ENCODE measurements around the gene ENOX1.

ENOX1 gene

DNA sequence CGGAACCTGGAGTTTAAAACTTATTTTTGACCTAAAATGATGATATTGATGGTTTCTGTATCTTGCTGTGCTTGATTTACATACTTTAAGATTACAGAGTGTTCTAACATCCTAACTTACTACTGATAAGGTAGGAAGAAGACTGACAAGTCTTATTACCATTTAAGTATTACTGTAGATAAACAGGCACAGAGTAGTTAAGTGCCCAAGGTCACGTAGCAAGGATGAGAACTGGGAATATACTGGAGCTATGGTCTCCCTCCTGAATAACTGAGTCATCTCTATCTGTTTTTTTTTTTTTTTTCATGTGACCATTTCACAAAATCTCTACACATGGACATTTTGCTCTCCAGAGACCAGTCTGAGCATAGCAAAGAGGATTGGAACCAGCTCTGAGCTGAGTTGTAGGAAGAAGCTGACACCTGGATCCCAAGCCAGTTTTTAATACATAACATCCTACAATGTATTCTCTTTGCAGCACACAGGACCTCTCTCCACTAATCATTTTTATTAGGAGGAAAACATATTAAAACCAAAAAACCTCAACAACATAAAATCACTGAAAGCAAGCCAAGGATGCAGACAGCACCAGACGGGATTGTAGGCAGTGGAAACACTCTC, 589.9 kb downstream of the ENOX1 start:
- Histone ChIP-seq H3K18ac (ENCODE audit: low read length) (no peak overlapping the region), H3K4ac (ENCODE audit: low read depth, low read length) (no peak overlapping the region), H3K23ac (ENCODE audit: low read length) (no peak overlapping the region), H3K79me1 (ENCODE audit: low read length) (no peaks in the 10 kb centered on the region), H2BK120ac (ENCODE audit: low read depth, low read length) (no peak overlapping the region), H4K8ac (ENCODE audit: low read depth, low read length) (no peak overlapping the region), H3K4me2 (ENCODE audit: low read length) (no peak overlapping the region), H3K9ac (ENCODE audit: low read length) (no peak overlapping the region), H2BK5ac (ENCODE audit: low read length) (no peak overlapping the region), H3K56ac (ENCODE audit: low read length) (no peak overlapping the region), H3K4me3 (ENCODE audit: low read length) (no peak overlapping the region), H2AK5ac (ENCODE audit: low read length) (no peak overlapping the region), H3K4me1 (ENCODE audit: control insufficient read depth, low read depth, low read length) (no peaks in the 10 kb centered on the region), H3K27ac (ENCODE audit: low read depth, low read length) (no peak overlapping the region), H3K79me2 (ENCODE audit: control insufficient read depth, insufficient read depth, low read length) (no peaks in the 10 kb centered on the region), H4K5ac (ENCODE audit: low read length) (no peak overlapping the region), H2BK15ac (replicated peaks; ENCODE audit: low read depth) (no peak overlapping the region), H3K36me3 (ENCODE audit: control insufficient read depth, insufficient read depth, low read length) (no peaks in the 10 kb centered on the region), H3K27me3 (ENCODE audit: insufficient read depth, low read length, poor library complexity) (no peaks in the 10 kb centered on the region)
- no CpG with 5 or more reads among the region's 3 CpGs for WGBS (ENCODE audit: extremely low coverage, insufficient coverage, low lambda C conversion rate)
- DNase-seq = no peak

DNA sequence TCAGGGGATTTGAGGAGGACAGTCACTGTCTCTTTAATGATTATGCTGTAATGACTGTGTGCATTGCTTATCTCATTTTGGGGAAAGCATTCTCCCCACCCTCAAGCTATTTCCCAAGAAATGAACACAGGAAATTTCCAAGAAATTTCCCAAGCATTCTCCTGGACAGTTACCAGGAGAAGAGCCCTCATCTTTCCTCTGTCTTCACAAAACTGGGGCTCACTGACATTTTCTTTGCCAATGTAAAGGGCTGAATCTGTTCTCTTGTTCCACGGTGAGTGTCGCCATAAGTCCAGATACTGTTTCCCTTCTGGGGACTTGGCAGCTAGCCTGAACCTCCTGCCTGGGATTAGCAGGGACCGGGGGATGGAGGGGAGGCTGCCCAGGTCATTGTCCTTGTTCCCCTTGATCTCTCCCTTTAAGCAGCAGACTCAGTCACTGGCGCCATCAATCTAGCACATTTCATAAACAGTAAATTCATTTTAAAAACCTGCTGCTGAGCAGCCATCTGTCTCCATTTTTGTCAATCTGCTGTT, 590.6 kb downstream of the ENOX1 start:
- DNase-seq = no peak
- H3K4me3 ChIP-seq (ENCODE audit: low read length) = no peak overlapping the region

DNA sequence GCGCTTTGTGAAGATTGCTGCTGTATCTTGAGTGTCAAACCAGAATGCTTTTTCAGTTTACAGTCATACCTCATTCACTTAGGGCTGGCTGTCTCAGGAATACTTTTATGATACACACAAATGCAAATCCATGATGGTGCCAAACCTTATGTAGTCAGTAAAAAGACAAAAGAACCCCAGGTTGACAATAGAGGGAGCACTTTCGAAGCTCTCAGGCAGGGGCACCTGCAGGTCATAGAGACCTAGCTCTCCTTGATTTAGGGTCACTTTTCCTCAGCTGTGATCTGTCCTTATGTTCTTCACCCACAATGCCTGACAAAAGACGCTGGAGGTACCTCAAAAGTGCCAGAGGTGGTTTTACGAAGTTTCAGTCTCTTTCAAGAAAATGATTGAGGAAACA, 591.2 kb downstream of the ENOX1 start:
- no peak overlapping the region for H2BK120ac ChIP-seq (ENCODE audit: low read depth, low read length)
- H3K18ac ChIP-seq (ENCODE audit: low read length) = no peak overlapping the region
- H3K79me2 ChIP-seq (ENCODE audit: control insufficient read depth, insufficient read depth, low read length) = no peaks in the 10 kb centered on the region
- H3K9ac ChIP-seq (ENCODE audit: low read length) = no peak overlapping the region
- no peak for DNase-seq
- H3K56ac ChIP-seq (ENCODE audit: low read length) = no peak overlapping the region
- no peaks in the 10 kb centered on the region for H3K4me1 ChIP-seq (ENCODE audit: control insufficient read depth, low read depth, low read length)
- H3K36me3 ChIP-seq (ENCODE audit: control insufficient read depth, insufficient read depth, low read length) = no peaks in the 10 kb centered on the region
- no peak overlapping the region for H3K27ac ChIP-seq (ENCODE audit: low read depth, low read length)
- H3K4me3 ChIP-seq (ENCODE audit: low read length) = no peak overlapping the region
- no peak overlapping the region for H2AK5ac ChIP-seq (ENCODE audit: low read length)
- H3K4me2 ChIP-seq (ENCODE audit: low read length) = no peak overlapping the region
- no peak overlapping the region for H2BK5ac ChIP-seq (ENCODE audit: low read length)
- no peak overlapping the region for H3K4ac ChIP-seq (ENCODE audit: low read depth, low read length)
- H4K5ac ChIP-seq (ENCODE audit: low read length) = no peak overlapping the region
- H4K8ac ChIP-seq (ENCODE audit: low read depth, low read length) = no peak overlapping the region
- no peaks in the 10 kb centered on the region for H3K79me1 ChIP-seq (ENCODE audit: low read length)
- H3K27me3 ChIP-seq (ENCODE audit: insufficient read depth, low read length, poor library complexity) = no peaks in the 10 kb centered on the region
- no peak overlapping the region for H2BK15ac ChIP-seq (replicated peaks; ENCODE audit: low read depth)
- no peak overlapping the region for H3K23ac ChIP-seq (ENCODE audit: low read length)
- WGBS (ENCODE audit: extremely low coverage, insufficient coverage, low lambda C conversion rate) = no CpG with 5 or more reads among the region's 4 CpGs

More for the DNA sequence above, 590.6 kb downstream of the ENOX1 start:
- Histone ChIP-seq H3K4me1 (ENCODE audit: control insufficient read depth, low read depth, low read length) (no peaks in the 10 kb centered on the region), H3K23ac (ENCODE audit: low read length) (no peak overlapping the region), H2BK5ac (ENCODE audit: low read length) (no peak overlapping the region), H3K27ac (ENCODE audit: low read depth, low read length) (no peak overlapping the region), H3K27me3 (ENCODE audit: insufficient read depth, low read length, poor library complexity) (no peaks in the 10 kb centered on the region), H2BK15ac (replicated peaks; ENCODE audit: low read depth) (no peak overlapping the region), H4K8ac (ENCODE audit: low read depth, low read length) (no peak overlapping the region), H3K56ac (ENCODE audit: low read length) (no peak overlapping the region), H3K9ac (ENCODE audit: low read length) (no peak overlapping the region), H3K79me2 (ENCODE audit: control insufficient read depth, insufficient read depth, low read length) (no peaks in the 10 kb centered on the region), H3K4ac (ENCODE audit: low read depth, low read length) (no peak overlapping the region), H3K36me3 (ENCODE audit: control insufficient read depth, insufficient read depth, low read length) (no peaks in the 10 kb centered on the region), H3K4me2 (ENCODE audit: low read length) (no peak overlapping the region), H3K18ac (ENCODE audit: low read length) (no peak overlapping the region), H3K79me1 (ENCODE audit: low read length) (no peaks in the 10 kb centered on the region), H2BK120ac (ENCODE audit: low read depth, low read length) (no peak overlapping the region), H2AK5ac (ENCODE audit: low read length) (no peak overlapping the region), H4K5ac (ENCODE audit: low read length) (no peak overlapping the region)
- WGBS (ENCODE audit: extremely low coverage, insufficient coverage, low lambda C conversion rate) = no CpG with 5 or more reads among the region's 4 CpGs

DNA sequence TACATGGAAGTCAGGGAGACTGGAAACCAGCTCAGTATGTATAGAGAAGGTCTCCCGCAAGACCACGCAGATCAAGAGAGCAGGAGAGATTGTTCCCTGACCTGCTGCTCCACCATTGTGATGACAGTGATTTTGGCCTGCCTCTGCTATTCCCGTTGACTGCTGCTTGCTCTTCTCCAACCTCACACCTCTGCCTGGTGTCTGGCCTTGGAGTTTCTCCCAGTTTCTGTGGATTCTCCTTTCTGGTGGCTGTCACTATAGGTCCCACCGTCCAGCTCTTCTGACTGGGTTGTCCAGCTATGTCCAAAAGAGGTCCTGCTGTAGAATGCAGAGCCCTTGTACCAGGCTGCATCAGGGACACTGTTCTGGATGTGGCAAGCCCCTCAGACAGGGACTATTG, 591.7 kb downstream of the ENOX1 start:
- Histone ChIP-seq H3K56ac (ENCODE audit: low read length) (no peak overlapping the region), H3K27ac (ENCODE audit: low read depth, low read length) (no peak overlapping the region), H3K4me2 (ENCODE audit: low read length) (no peak overlapping the region), H2BK5ac (ENCODE audit: low read length) (no peak overlapping the region), H3K23ac (ENCODE audit: low read length) (no peak overlapping the region), H3K27me3 (ENCODE audit: insufficient read depth, low read length, poor library complexity) (no peaks in the 10 kb centered on the region), H3K18ac (ENCODE audit: low read length) (no peak overlapping the region), H3K4me3 (ENCODE audit: low read length) (no peak overlapping the region), H3K4me1 (ENCODE audit: control insufficient read depth, low read depth, low read length) (no peaks in the 10 kb centered on the region), H2AK5ac (ENCODE audit: low read length) (no peak overlapping the region), H2BK120ac (ENCODE audit: low read depth, low read length) (no peak overlapping the region), H3K4ac (ENCODE audit: low read depth, low read length) (no peak overlapping the region), H3K79me2 (ENCODE audit: control insufficient read depth, insufficient read depth, low read length) (no peaks in the 10 kb centered on the region), H3K9ac (ENCODE audit: low read length) (no peak overlapping the region), H4K5ac (ENCODE audit: low read length) (no peak overlapping the region), H4K8ac (ENCODE audit: low read depth, low read length) (no peak overlapping the region), H3K36me3 (ENCODE audit: control insufficient read depth, insufficient read depth, low read length) (no peaks in the 10 kb centered on the region), H3K79me1 (ENCODE audit: low read length) (no peaks in the 10 kb centered on the region), H2BK15ac (replicated peaks; ENCODE audit: low read depth) (no peak overlapping the region)
- no CpG with 5 or more reads among the region's 4 CpGs for WGBS (ENCODE audit: extremely low coverage, insufficient coverage, low lambda C conversion rate)
- DNase-seq = no peak

DNA sequence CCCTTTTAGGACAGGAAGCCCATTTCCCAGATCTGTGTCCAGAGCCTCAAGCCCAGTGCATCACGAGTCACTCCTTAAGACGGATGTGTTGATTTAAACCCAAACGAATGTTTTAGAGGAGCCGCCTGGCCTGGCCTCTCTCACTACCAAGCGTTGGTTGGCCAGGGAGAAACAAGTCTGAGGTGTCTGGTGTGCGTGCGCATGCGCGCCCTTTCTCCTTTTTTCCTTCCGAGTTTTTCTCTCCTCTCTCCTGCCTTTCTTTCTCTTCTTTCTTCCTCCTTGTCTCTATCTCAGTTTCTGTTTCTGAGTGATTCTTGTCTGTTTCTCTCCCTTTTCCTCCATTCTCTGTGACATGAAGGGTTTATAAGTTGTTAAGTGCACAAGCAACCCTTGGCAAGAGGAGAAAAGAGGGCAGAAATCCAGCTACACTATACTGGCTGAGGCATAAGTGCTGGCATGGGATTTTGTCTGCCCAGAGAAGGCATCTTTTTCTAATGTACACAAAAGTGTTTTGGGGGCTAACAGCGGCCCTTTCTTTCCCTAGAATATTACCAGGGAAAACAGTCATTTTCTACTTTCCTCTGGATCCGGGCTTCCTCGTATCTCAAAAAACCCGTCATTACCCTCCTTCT, 592.9 kb downstream of the ENOX1 start:
- no peaks in the 10 kb centered on the region for H3K36me3 ChIP-seq (ENCODE audit: control insufficient read depth, insufficient read depth, low read length)
- no peak overlapping the region for H3K56ac ChIP-seq (ENCODE audit: low read length)
- no peak overlapping the region for H3K18ac ChIP-seq (ENCODE audit: low read length)
- H2BK120ac ChIP-seq (ENCODE audit: low read depth, low read length) = no peak overlapping the region
- H3K4me3 ChIP-seq (ENCODE audit: low read length) = no peak overlapping the region
- no peak overlapping the region for H4K8ac ChIP-seq (ENCODE audit: low read depth, low read length)
- no peak overlapping the region for H2BK15ac ChIP-seq (replicated peaks; ENCODE audit: low read depth)
- H3K4ac ChIP-seq (ENCODE audit: low read depth, low read length) = no peak overlapping the region
- H3K27me3 ChIP-seq (ENCODE audit: insufficient read depth, low read length, poor library complexity) = no peaks in the 10 kb centered on the region
- no peak overlapping the region for H3K23ac ChIP-seq (ENCODE audit: low read length)
- no peak overlapping the region for H3K9ac ChIP-seq (ENCODE audit: low read length)
- no peaks in the 10 kb centered on the region for H3K79me2 ChIP-seq (ENCODE audit: control insufficient read depth, insufficient read depth, low read length)
- no peak overlapping the region for H4K5ac ChIP-seq (ENCODE audit: low read length)
- H2BK5ac ChIP-seq (ENCODE audit: low read length) = no peak overlapping the region
- no peaks in the 10 kb centered on the region for H3K79me1 ChIP-seq (ENCODE audit: low read length)
- no CpG with 5 or more reads among the region's 14 CpGs for WGBS (ENCODE audit: extremely low coverage, insufficient coverage, low lambda C conversion rate)
- no peak for DNase-seq
- no peaks in the 10 kb centered on the region for H3K4me1 ChIP-seq (ENCODE audit: control insufficient read depth, low read depth, low read length)
- no peak overlapping the region for H3K27ac ChIP-seq (ENCODE audit: low read depth, low read length)
- no peak overlapping the region for H3K4me2 ChIP-seq (ENCODE audit: low read length)
- H2AK5ac ChIP-seq (ENCODE audit: low read length) = no peak overlapping the region

Measured in mesendoderm (in vitro differentiated cells).